Germinal center (tissue), 1 donor: ENCODE measurements around the gene LIF.
"Not testable (repeated sequence)": the region's sequence is repeated elsewhere in the genome, so short reads cannot be mapped to it uniquely, and the experiment has no call there.

ENCODE experiments used
- DNase-seq: peaks from one replicate; pipeline ENCODE4 v3.0.0; 2012; ENCODE audit warnings: mixed read lengths, low spot score

Gene LIF

GRCh38 chr22:30206944-30207343 is 39.6 kb downstream of the LIF start:
- no peak for DNase-seq

GRCh38 chr22:30205281-30206115 is 41.1 kb downstream of the LIF start:
- DNase-seq: no peak

- DNase-seq: no peak
Measured at GRCh38 chr22:30204742-30205111, 41.8 kb downstream of the LIF start.

- DNase-seq: no peak
Measured at GRCh38 chr22:30204015-30204741, 42.4 kb downstream of the LIF start.

DNA sequence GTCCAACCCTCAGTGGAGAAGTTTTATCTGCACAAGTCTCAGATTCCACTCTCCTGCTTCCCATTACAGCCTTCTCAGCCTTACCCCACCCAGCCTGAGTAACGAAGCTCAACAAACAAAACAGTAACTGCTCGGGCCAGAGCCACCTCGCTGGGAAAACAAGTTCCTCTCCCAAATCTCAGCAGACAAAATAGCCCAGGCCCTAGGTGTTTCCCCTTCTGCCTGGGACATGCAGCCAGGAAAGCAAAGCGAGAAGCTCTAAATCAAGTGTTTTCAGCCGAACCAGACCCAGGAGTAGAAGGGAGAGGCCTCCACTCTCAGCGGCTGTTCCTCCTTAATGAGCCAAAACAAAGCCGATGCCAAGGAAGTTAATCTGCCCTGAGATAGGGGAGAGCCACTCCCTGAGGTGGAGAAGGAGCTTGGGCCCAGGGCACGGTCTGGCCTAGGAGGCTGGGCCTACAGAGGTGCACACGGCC is 44.0 kb downstream of the LIF start:
- no peak for DNase-seq

DNA sequence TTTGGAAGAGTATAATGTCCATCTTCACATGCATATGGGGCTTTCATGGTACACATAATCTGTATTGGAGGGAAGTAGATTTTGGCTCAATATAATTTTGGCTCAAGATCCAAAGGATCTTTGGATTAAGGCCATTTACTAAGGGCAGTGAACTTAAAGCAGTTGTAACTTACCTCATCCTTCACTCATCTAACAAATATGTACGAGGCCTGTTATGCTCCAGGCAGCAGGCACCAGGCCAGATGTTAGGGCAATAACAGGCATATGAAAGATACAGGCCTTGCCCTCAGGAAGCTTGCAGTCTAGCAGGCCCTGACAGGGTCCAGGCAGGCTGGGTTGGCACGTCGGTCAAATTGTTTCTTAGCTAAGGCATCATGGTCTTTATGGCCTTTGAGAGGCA is 44.6 kb downstream of the LIF start:
- DNase-seq: no peak

DNA sequence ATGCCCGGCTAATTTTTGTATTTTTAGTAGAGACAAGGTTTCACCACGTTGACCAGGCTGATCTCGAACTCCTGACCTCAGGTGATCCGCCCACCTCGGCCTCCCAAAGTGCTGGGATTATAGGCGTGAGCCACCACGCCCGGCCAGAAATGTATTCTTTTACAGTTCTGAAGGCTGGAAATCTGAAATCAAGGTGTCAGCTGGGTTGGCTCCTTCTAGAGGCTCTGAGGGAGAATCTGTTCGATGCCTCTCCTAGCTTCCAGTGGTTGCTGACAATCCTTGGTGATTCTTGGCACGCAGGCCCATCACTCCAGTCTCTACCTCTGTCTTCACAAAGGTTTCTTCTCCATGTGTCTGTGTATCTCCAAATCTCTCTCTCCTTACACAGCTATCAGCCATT is 45.7 kb downstream of the LIF start:
- DNase-seq: not testable (repeated sequence)

DNA sequence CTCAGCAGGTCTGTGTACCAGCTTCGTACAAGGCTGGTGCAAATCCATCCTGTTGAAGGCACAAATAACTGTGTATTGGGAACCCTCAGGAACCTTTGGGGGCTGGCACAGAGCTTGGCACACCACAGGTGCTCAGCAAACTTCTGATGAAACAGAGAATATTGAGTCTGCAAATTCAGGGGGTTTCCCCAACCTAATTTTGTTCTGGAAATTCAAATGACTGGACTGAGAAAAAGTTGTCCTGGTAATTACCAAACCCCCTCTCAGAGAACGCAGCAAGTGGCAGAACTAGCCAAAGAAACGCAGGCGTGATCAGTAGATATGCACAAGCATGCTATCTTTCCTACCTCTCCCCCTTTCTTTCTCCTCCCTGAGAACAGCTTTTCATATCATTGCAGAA is 47.6 kb downstream of the LIF start:
- DNase-seq: no peak

DNA sequence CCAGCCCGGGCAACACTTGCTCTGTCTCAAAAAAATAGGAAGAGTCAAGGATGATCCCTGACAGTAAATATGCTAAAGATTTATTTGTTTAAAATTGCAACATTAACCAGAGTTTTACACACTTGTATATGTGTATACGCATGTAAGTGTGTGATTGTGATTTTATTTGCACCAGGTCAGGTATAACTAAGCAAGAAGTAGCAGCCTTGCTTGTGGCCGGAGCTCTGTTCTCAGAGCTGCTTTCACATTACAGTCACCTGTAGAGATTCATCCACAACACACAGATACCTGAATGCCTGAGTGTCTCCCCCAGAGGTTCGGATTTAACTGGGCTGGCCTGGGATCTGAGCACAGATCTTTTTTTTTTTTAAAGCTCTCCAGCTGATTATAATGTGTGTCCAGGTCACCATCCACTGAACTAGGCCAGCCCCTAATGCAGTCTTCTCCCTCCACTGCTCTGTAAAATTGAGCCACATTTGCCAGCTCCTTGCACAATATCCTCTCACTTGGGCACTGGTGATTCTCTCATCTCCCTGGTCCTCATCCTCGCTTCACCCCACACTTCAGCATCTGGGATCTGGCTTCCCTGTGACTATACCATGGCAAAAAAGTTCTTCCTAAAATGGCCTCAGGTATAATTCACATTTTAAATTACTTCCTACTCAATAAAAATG is 48.3 kb downstream of the LIF start:
- DNase-seq: no peak

DNA sequence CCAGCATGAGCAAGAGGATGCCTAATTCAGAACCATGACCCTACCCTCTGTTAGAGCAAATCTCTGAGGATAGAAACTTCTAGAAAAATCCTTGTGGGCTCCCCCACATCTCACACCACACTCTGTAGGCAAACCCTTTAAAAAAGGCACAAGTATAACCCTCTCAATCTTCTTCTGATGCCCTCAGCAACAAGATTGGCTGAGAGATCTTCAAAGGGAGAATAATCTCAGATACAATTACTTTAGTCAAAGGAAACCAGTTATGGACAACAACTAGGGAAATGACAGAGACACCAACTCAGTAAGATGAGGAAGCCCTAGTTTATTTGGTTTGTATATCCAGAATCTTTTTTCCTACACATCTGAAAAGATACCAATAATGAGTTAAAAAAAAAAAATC is 49.2 kb downstream of the LIF start:
- DNase-seq: no peak

DNA sequence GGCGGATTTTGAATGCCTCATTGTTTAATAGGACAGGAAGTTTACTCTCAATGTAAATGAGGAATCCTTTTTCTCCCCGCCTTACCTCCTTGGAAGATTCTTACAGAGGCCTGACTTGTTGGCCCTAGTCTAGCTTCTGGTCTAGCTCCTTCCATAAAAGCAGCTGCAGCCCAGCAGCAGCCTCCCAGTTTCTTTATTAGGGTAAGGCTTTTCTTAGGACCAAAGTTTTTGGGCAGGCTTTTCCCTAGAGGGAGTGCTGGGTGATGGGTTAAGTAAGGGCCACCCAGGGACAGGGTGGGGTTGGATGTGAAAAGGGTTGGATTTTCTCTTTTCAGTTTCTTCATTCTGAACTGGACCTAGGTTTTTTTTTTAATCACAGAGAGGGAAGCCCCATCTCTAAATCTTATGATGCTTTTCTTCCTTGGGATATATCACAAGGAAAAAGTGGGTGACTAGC is 49.7 kb downstream of the LIF start:
- DNase-seq: no peak

DNA sequence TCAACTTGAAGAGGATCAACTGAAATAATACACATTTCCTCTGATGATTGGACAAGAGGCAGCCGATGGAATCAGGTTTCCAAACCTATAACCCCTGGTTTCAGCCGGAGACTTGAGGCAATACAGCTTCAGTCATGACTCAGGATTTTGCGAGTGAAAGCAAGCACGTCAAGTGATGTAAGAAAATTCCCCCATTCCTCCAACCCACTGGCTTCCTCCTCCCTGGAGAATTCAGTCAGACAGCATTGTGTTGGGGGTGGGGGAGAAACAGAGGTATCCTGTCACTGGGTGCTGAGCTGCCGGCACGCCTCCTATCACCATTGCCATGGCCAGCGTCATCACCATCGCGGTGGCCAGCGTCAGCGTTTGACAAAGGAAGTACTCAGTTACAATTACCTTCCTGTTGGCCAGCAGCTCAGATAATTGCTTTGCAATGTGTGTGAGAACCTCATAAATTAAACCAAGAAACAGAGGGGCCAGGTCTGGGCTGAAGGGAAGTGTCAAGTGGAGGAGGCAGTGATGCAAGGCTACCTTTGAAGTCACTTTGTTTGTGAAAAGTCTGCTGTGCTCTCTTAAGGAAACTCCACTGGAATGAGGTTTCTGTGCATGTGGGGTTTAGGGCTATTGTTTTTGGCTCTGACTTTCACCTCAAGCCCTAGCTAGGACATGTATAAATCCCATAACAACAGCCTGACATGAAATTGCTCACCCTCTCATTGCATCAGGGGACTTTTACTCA is 50.2 kb downstream of the LIF start:
- no peak for DNase-seq

DNA sequence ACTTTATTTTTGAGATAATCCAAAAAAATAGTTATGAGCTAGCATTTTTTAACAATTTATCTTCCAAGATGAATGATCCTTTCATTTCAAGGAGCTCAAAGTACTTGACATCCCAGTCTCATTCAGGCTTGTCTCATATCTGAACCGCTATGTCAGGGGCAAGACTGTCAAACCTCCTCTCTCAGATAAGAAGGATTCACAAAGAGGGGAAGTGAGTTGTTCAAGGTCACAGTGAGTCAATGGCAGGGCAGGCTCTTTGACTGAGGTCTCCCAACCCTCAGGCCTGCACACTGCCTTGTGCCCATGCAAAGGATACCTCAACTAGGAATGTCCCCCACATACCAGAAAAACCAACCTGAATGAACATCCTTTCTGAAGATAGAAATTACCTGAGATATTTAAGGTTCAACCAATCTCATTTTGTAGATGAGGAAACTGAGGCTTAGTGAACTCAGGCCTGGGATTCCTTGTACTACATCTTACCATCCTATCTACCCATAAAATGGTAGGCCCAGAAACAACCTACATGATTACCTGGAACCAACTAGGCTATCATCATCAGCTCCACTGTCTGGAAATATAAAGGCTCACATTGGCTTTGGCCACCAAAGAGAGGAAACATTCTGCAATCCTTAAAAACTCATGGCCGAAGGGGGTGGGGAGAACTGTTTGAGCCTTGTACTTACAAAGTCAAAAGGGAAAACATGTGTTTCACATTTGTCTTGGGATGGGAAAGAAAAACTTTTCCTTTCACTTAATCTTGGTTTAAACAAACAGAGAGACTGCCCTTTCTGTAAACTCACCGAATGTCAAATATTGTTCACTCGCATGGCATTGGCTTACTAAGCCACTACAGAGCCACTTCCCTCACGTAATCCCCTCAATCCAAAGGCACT is 51.1 kb downstream of the LIF start:
- DNase-seq: no peak

DNA sequence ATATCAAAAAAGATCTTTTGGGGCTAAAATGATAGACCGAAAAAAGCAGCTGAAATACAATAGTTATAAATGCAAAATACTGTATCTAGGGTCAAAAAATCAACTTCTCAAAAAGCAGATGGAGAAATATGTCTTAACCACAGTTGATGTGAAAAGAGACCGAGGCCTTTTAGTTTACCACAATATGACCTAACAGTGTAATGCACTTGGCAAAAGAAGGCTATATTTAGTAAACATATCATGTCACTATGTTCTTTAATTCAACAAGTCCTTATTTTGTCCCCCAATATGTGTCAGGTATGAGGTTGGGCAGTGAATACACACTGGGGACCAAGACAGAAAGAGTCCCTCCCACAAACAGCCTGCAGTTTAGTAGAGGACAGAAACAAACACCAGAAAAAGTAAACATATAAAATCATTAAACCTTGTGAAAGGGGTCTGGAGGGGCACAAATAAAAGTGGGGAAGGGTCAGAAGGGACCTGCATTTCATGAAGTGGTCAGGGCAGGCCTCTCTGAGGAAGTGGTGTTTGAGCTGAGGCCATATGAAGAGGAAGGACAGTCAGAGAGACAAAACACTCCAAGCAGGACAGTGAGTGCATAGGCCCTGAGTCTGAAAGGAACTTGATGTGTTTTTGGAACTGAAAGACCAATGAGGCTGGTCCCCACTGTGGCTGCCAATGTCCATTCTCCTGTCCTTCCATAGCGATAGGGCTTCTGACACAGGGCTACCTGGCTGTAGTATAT is 53.4 kb downstream of the LIF start:
- no peak for DNase-seq

GRCh38 chr22:30192427-30192826 is 54.1 kb downstream of the LIF start:
- DNase-seq: no peak

GRCh38 chr22:30191040-30191701 is 55.4 kb downstream of the LIF start:
- DNase-seq: no peak

GRCh38 chr22:30190574-30190973 is 56.0 kb downstream of the LIF start:
- DNase-seq: no peak
